Measurements from ENCODE around the gene NPHP4.

Gene NPHP4

GRCh38 chr1:6009120-6010040 lies 17.2 kb upstream of the NPHP4 start:
- H3K4me3 ChIP-seq: no peak overlapping the region
- no peak overlapping the region for H3K9ac ChIP-seq (ENCODE audit: insufficient read length)
- no peaks in the 10 kb centered on the region for H3K9me3 ChIP-seq (ENCODE audit: low read depth, low read length)
- no peak for DNase-seq (ENCODE audit: low read depth, low spot score)
- H3K27ac ChIP-seq: no peak overlapping the region
- H3K36me3 ChIP-seq (ENCODE audit: insufficient read depth, low read length): no peaks in the 10 kb centered on the region
- TF ChIP-seq FOXP2 (optimal IDR thresholded peaks at IDR 0.05; ENCODE audit: control extremely low read depth, extremely low read length, insufficient read depth) (no peak), EZH2 (IDR thresholded peaks at IDR 0.05) (no peak), POLR2AphosphoS5 (IDR thresholded peaks at IDR 0.05; ENCODE audit: borderline replicate concordance, low read depth, low read length) (no peak)

- no peak for DNase-seq (ENCODE audit: low read depth, low spot score)
- TF ChIP-seq EZH2 (IDR thresholded peaks at IDR 0.05): no peak
- no peak for TF ChIP-seq FOXP2 (optimal IDR thresholded peaks at IDR 0.05; ENCODE audit: control extremely low read depth, extremely low read length, insufficient read depth)
- no peak for TF ChIP-seq POLR2AphosphoS5 (IDR thresholded peaks at IDR 0.05; ENCODE audit: borderline replicate concordance, low read depth, low read length)
- no peak overlapping the region for H3K4me3 ChIP-seq
- no peaks in the 10 kb centered on the region for H3K36me3 ChIP-seq (ENCODE audit: insufficient read depth, low read length)
- no peak overlapping the region for H3K27ac ChIP-seq
- H3K9ac ChIP-seq (ENCODE audit: insufficient read length): no peak overlapping the region
- no peaks in the 10 kb centered on the region for H3K9me3 ChIP-seq (ENCODE audit: low read depth, low read length)
Observed at GRCh38 chr1:6008696-6009095, 16.5 kb upstream of the NPHP4 start.

GRCh38 chr1:6008084-6008415 lies 15.8 kb upstream of the NPHP4 start:
- H3K4me3 ChIP-seq: no peak overlapping the region
- H3K27ac ChIP-seq: 0 out of 2 replicates have a peak overlapping the region, but pooled peaks have one; percentile 74
- H3K9ac ChIP-seq (ENCODE audit: insufficient read length): no peak overlapping the region
- no peaks in the 10 kb centered on the region for H3K9me3 ChIP-seq (ENCODE audit: low read depth, low read length)
- no peaks in the 10 kb centered on the region for H3K36me3 ChIP-seq (ENCODE audit: insufficient read depth, low read length)
- DNase-seq (ENCODE audit: low read depth, low spot score): no peak
- TF ChIP-seq EZH2 (IDR thresholded peaks at IDR 0.05) (no peak), FOXP2 (optimal IDR thresholded peaks at IDR 0.05; ENCODE audit: control extremely low read depth, extremely low read length, insufficient read depth) (no peak), POLR2AphosphoS5 (IDR thresholded peaks at IDR 0.05; ENCODE audit: borderline replicate concordance, low read depth, low read length) (no peak)

GRCh38 chr1:6007318-6008083 lies 15.3 kb upstream of the NPHP4 start:
- DNase-seq (ENCODE audit: low read depth, low spot score): no peak
- no peak overlapping the region for H3K9ac ChIP-seq (ENCODE audit: insufficient read length)
- H3K27ac ChIP-seq: peak overlapping the region; percentile 74
- TF ChIP-seq EZH2 (IDR thresholded peaks at IDR 0.05) (no peak), POLR2AphosphoS5 (IDR thresholded peaks at IDR 0.05; ENCODE audit: borderline replicate concordance, low read depth, low read length) (peak; percentile 39)
- H3K9me3 ChIP-seq (ENCODE audit: low read depth, low read length): no peaks in the 10 kb centered on the region
- no peaks in the 10 kb centered on the region for H3K36me3 ChIP-seq (ENCODE audit: insufficient read depth, low read length)
- peak overlapping the region; percentile 59 for H3K4me3 ChIP-seq

- TF ChIP-seq FOXP2 (optimal IDR thresholded peaks at IDR 0.05; ENCODE audit: control extremely low read depth, extremely low read length, insufficient read depth): no peak
- TF ChIP-seq EZH2 (IDR thresholded peaks at IDR 0.05): no peak
- TF ChIP-seq POLR2AphosphoS5 (IDR thresholded peaks at IDR 0.05; ENCODE audit: borderline replicate concordance, low read depth, low read length): no peak
- Histone ChIP-seq H3K9me3 (ENCODE audit: low read depth, low read length) (no peaks in the 10 kb centered on the region), H3K4me3 (peak overlapping the region; percentile 59), H3K27ac (peak overlapping the region; percentile 74), H3K36me3 (ENCODE audit: insufficient read depth, low read length) (no peaks in the 10 kb centered on the region), H3K9ac (ENCODE audit: insufficient read length) (no peak overlapping the region)
- DNase-seq (ENCODE audit: low read depth, low spot score): no peak
Observed at GRCh38 chr1:6006882-6007281, 14.7 kb upstream of the NPHP4 start.

GRCh38 chr1:6005276-6005917 lies 13.2 kb upstream of the NPHP4 start:
- Histone ChIP-seq H3K36me3 (ENCODE audit: insufficient read depth, low read length) (no peaks in the 10 kb centered on the region), H3K9ac (ENCODE audit: insufficient read length) (no peak overlapping the region), H3K9me3 (ENCODE audit: low read depth, low read length) (no peaks in the 10 kb centered on the region), H3K4me3 (no peak overlapping the region), H3K27ac (no peak overlapping the region)
- no peak for DNase-seq (ENCODE audit: low read depth, low spot score)
- TF ChIP-seq FOXP2 (optimal IDR thresholded peaks at IDR 0.05; ENCODE audit: control extremely low read depth, extremely low read length, insufficient read depth): no peak
- no peak for TF ChIP-seq POLR2AphosphoS5 (IDR thresholded peaks at IDR 0.05; ENCODE audit: borderline replicate concordance, low read depth, low read length)
- no peak for TF ChIP-seq EZH2 (IDR thresholded peaks at IDR 0.05)

GRCh38 chr1:6004412-6005123 lies 12.3 kb upstream of the NPHP4 start:
- Histone ChIP-seq H3K27ac (peak overlapping the region; percentile 69), H3K9me3 (ENCODE audit: low read depth, low read length) (no peaks in the 10 kb centered on the region), H3K9ac (ENCODE audit: insufficient read length) (no peak overlapping the region), H3K36me3 (ENCODE audit: insufficient read depth, low read length) (no peaks in the 10 kb centered on the region), H3K4me3 (no peak overlapping the region)
- no peak for DNase-seq (ENCODE audit: low read depth, low spot score)
- no peak for TF ChIP-seq FOXP2 (optimal IDR thresholded peaks at IDR 0.05; ENCODE audit: control extremely low read depth, extremely low read length, insufficient read depth)

Data from SK-N-MC (cell line).